Activated naive CD8-positive, alpha-beta T cell treated with anti-CD3 and anti-CD28 coated beads for 36 hours (primary cell): ENCODE measurements around the gene MAPK12. TPM values are rescaled to one million over a fixed set of nuclear protein-coding genes. Genes with fewer than 3 reads are reported as not detected.
"Not testable (repeated sequence)": the region's sequence is repeated elsewhere in the genome, so short reads cannot be mapped to it uniquely, and the experiment has no call there.

Experiments used
- DNase-seq: peaks from one replicate; pipeline ENCODE4 v3.0.0; 2021
- H3K27ac Mint-ChIP-seq: one replicate; pipeline ENCODE4 v1.8.0; 2022; ENCODE audit warnings: mild to moderate bottlenecking, moderate library complexity, mixed read lengths
- H3K27me3 Mint-ChIP-seq: one replicate; pipeline ENCODE4 v1.8.0; 2022; ENCODE audit warnings: mild to moderate bottlenecking, mixed read lengths
- H3K36me3 Mint-ChIP-seq: one replicate; pipeline ENCODE4 v1.8.0; 2021; ENCODE audit warnings: mild to moderate bottlenecking, mixed read lengths
- H3K4me1 Mint-ChIP-seq: one replicate; pipeline ENCODE4 v1.8.0; 2021; ENCODE audit warnings: mixed read lengths
- H3K4me3 Mint-ChIP-seq: one replicate; pipeline ENCODE4 v1.8.0; 2022; ENCODE audit warnings: mild to moderate bottlenecking, moderate library complexity, mixed read lengths
- H3K9me3 Mint-ChIP-seq: one replicate; pipeline ENCODE4 v1.8.0; 2022; ENCODE audit warnings: mixed read lengths
- total RNA-seq, 2 experiments: library from RNA; stranded (reverse); gene quantifications; one replicate each; pipeline ENCODE4 v1.2.3, GENCODE V29; 2021

The MAPK12 gene
- total RNA-seq, 2 experiments from 2014 or later = 3.5 to 3.6 TPM

DNA sequence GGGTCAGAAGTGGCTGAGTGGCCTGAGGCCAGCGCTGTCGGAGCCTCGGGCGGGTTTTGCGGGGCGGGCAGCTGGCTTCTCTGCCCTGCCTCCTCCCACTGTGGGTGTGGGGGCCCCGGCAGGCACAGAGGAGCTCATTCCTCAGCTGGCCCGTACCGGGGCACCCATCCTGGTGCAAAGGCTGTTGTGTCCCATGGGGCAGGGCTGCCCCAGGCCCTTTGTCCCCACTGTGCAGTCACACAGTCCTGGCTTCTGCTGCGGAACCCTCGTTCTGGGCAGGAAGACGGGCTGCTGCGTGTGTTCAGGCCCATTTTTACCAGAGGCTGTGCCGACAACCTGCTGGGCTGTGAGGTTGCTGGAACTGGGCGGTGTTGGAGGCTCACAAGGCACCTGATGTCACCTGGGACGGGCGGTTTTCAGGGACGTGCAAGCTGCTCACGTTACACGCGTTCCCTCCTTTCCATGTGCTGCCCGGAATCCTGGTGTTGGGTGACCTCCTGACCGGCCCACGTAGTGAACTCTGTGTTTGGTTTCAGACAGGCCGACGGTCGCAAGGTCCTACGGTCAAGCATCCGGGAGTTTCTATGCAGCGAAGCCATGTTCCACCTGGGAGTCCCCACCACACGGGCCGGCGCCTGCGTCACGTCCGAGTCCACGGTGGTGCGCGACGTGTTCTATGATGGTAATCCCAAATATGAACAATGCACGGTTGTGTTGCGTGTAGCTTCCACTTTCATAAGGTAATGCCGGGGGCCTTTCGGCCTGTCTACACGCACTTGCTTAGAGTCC is 55.5 kb downstream of the MAPK12 start:
- Mint-ChIP-seq H3K9me3 (no peaks in the 10 kb centered on the region), H3K4me3 (no peak overlapping the region), H3K27ac (peak overlapping the region; percentile 42), H3K27me3 (no peaks in the 10 kb centered on the region), H3K36me3 (peaks cover 18% of the 10 kb centered on the region), H3K4me1 (peaks cover 27% of the 10 kb centered on the region)
- DNase-seq = no peak

- peaks cover 18% of the 10 kb centered on the region for H3K36me3 Mint-ChIP-seq
- peaks cover 27% of the 10 kb centered on the region for H3K4me1 Mint-ChIP-seq
- H3K4me3 Mint-ChIP-seq, H3K27me3 Mint-ChIP-seq, H3K9me3 Mint-ChIP-seq, DNase-seq, H3K27ac Mint-ChIP-seq: not testable (repeated sequence)
Observed at GRCh38 chr22:50204998-50205397, 56.5 kb downstream of the MAPK12 start.

- Mint-ChIP-seq H3K27ac (no peak overlapping the region), H3K27me3 (no peaks in the 10 kb centered on the region), H3K9me3 (no peaks in the 10 kb centered on the region), H3K36me3 (peaks cover 14% of the 10 kb centered on the region), H3K4me1 (peaks cover 25% of the 10 kb centered on the region), H3K4me3 (no peak overlapping the region)
- no peak for DNase-seq
Observed at GRCh38 chr22:50204571-50204970, 56.9 kb downstream of the MAPK12 start.

- peaks cover 29% of the 10 kb centered on the region for H3K4me1 Mint-ChIP-seq
- H3K9me3 Mint-ChIP-seq = no peaks in the 10 kb centered on the region
- no peak for DNase-seq
- H3K27me3 Mint-ChIP-seq = no peaks in the 10 kb centered on the region
- H3K36me3 Mint-ChIP-seq = peaks cover 14% of the 10 kb centered on the region
- H3K4me3 Mint-ChIP-seq = no peak overlapping the region
- no peak overlapping the region for H3K27ac Mint-ChIP-seq
Observed at GRCh38 chr22:50203288-50203687, 58.2 kb downstream of the MAPK12 start.

Other genes starting within 250 kb of the MAPK12 start
- gene IL17REL, start 248.9 kb downstream of the MAPK12 start, total RNA-seq = not detected
- not detected for gene TTLL8, start 203.4 kb downstream of the MAPK12 start, total RNA-seq
- gene MLC1, start 176.3 kb downstream of the MAPK12 start, total RNA-seq = 1 to 10 TPM; 1.5 to 2.1 TPM
- under 1 TPM; 0.14 to 0.23 TPM for gene MOV10L1, start 171.7 kb downstream of the MAPK12 start, total RNA-seq
- gene PANX2, start 91.0 kb downstream of the MAPK12 start, total RNA-seq = 1 to 10 TPM in 1 of 2 experiments, under 1 TPM in 1; 0.66 to 1.0 TPM
- 10 to 100 TPM; 77.8 to 79.4 TPM for gene TRABD, start 75.8 kb downstream of the MAPK12 start, total RNA-seq
- 10 to 100 TPM; 20.0 to 20.9 TPM for gene SELENOO, start 60.7 kb downstream of the MAPK12 start, total RNA-seq
- 10 to 100 TPM; 38.7 to 41.7 TPM for gene TUBGCP6, start 16.7 kb downstream of the MAPK12 start, total RNA-seq
- 10 to 100 TPM; 37.3 to 42.3 TPM for gene HDAC10, start 10.4 kb downstream of the MAPK12 start, total RNA-seq
- gene MAPK11, start 8.7 kb upstream of the MAPK12 start, total RNA-seq = 1 to 10 TPM; 3.2 to 3.3 TPM
- 10 to 100 TPM; 16.1 to 16.8 TPM for gene PLXNB2, start 46.0 kb upstream of the MAPK12 start, total RNA-seq
- gene DENND6B, start 65.3 kb upstream of the MAPK12 start, total RNA-seq = 1 to 10 TPM; 4.2 to 4.7 TPM
- gene PPP6R2, start 81.6 kb upstream of the MAPK12 start, total RNA-seq = 10 to 100 TPM; 38.3 to 41.2 TPM
- gene SBF1, start 213.4 kb upstream of the MAPK12 start, total RNA-seq = 100 to 1,000 TPM; 101 to 102 TPM
- 1 to 10 TPM; 6.7 to 7.5 TPM for gene ADM2, start 219.9 kb upstream of the MAPK12 start, total RNA-seq
- under 1 TPM in 1 of 2 experiments, not detected in 1; 0.29 TPM for gene MIOX, start 225.2 kb upstream of the MAPK12 start, total RNA-seq
- 10 to 100 TPM; 59.3 to 62.6 TPM for gene LMF2, start 246.0 kb upstream of the MAPK12 start, total RNA-seq
- 100 to 1,000 TPM; 143 to 152 TPM for gene NCAPH2, start 246.5 kb upstream of the MAPK12 start, total RNA-seq